ENCODE results near the gene ARHGAP15. TPM values are rescaled to one million over a fixed set of nuclear protein-coding genes. Genes with fewer than 3 reads are reported as not detected.
A peak's percentile ranks its signal among the peaks of the same experiment; 100 is the strongest.

Gene ARHGAP15
- total RNA-seq, 4 donors from 2014 or later = 0.80 to 53.1 (median 12.7) TPM

- intact Hi-C loops (cut with DNase I; ENCODE audit: low total_unique reads) (no loop called here), in situ Hi-C loops (cut with MboI; ENCODE audit: low pct_ligation_motif_present in 1 of 4, low pct_unique_long_range_greater_than_20kb in 1 of 4, low sequenced_read_pairs in 3 of 4) (no loop called here)
- DNase-seq = no peak
- Histone ChIP-seq H3K4me3 (no peak overlapping the region), H3K36me3 (no peaks in the 10 kb centered on the region), H3K4me1 (no peaks in the 10 kb centered on the region), H3K27ac (peak overlapping the region in 1 of 4 donors; percentile 36), H3K9me3 (no peaks in the 10 kb centered on the region), H3K27me3 (no peaks in the 10 kb centered on the region)
- WGBS, 2 donors (ENCODE audit: low coverage in 1 of 2) = 53 to 57% methylated on average over 2 to 4 of the region's 4 CpGs
- TF ChIP-seq POLR2AphosphoS5 (IDR thresholded peaks at IDR 0.05) (no peak), EP300 (IDR thresholded peaks at IDR 0.05; ENCODE audit: low read depth) (no peak), CTCF (IDR thresholded peaks at IDR 0.05) (no peak), POLR2A (IDR thresholded peaks at IDR 0.05) (no peak)
These were observed 474.8 kb downstream of the ARHGAP15 start for GRCh38 chr2:143603846-143604565.

GRCh38 chr2:143604566-143604959 lies 475.3 kb downstream of the ARHGAP15 start:
- no peaks in the 10 kb centered on the region for H3K36me3 ChIP-seq
- no peaks in the 10 kb centered on the region for H3K4me1 ChIP-seq
- no peak for TF ChIP-seq CTCF (IDR thresholded peaks at IDR 0.05)
- no peak for TF ChIP-seq POLR2AphosphoS5 (IDR thresholded peaks at IDR 0.05)
- no peak for TF ChIP-seq POLR2A (IDR thresholded peaks at IDR 0.05)
- no peak for TF ChIP-seq EP300 (IDR thresholded peaks at IDR 0.05; ENCODE audit: low read depth)
- WGBS, 2 donors (ENCODE audit: low coverage in 1 of 2) = 73 to 81% methylated on average over 5 of the region's 5 CpGs
- peak overlapping the region in 1 of 4 donors; percentile 36 for H3K27ac ChIP-seq
- intact Hi-C loops (cut with DNase I; ENCODE audit: low total_unique reads) (no loop called here), in situ Hi-C loops (cut with MboI; ENCODE audit: low pct_ligation_motif_present in 1 of 4, low pct_unique_long_range_greater_than_20kb in 1 of 4, low sequenced_read_pairs in 3 of 4) (no loop called here)
- H3K9me3 ChIP-seq = no peaks in the 10 kb centered on the region
- no peak for DNase-seq
- no peaks in the 10 kb centered on the region for H3K27me3 ChIP-seq
- no peak overlapping the region for H3K4me3 ChIP-seq

- peak overlapping the region in 3 of 4 donors; percentile 1 to 41 (median 23) for H3K27ac ChIP-seq
These were observed 478.2 kb downstream of the ARHGAP15 start for GRCh38 chr2:143607231-143608062.

More at GRCh38 chr2:143607231-143608062, 478.2 kb downstream of the ARHGAP15 start:
- in situ Hi-C loops (cut with MboI; ENCODE audit: low pct_ligation_motif_present in 1 of 4, low pct_unique_long_range_greater_than_20kb in 1 of 4, low sequenced_read_pairs in 3 of 4) = no loop called here
- DNase-seq = no peak
- intact Hi-C loops (cut with DNase I; ENCODE audit: low total_unique reads) = no loop called here
- WGBS, 2 donors (ENCODE audit: low coverage in 1 of 2) = 56 to 86% methylated on average over 4 to 5 of the region's 5 CpGs
- TF ChIP-seq CTCF (IDR thresholded peaks at IDR 0.05) (no peak), POLR2A (IDR thresholded peaks at IDR 0.05) (no peak), EP300 (IDR thresholded peaks at IDR 0.05; ENCODE audit: low read depth) (no peak), POLR2AphosphoS5 (IDR thresholded peaks at IDR 0.05) (no peak)
- no peaks in the 10 kb centered on the region for H3K27me3 ChIP-seq
- no peaks in the 10 kb centered on the region for H3K36me3 ChIP-seq
- no peaks in the 10 kb centered on the region for H3K4me1 ChIP-seq
- H3K9me3 ChIP-seq = no peaks in the 10 kb centered on the region
- no peak overlapping the region for H3K4me3 ChIP-seq

Data from transverse colon (tissue), 4 donors.